GM12878 (cell line): ENCODE data around the gene ADGRG2. TPM values are rescaled to one million over a fixed set of nuclear protein-coding genes. Genes with fewer than 3 reads are reported as not detected.

Experiments used
- ATAC-seq: fragments of 200-7000 bp; cut with Tn5 transposase; 3 replicates; pipeline ENCODE4 v1.9.1; 2020; ENCODE audit warnings: mild to moderate bottlenecking, moderate library complexity
- BruUV-seq: library from RNA; stranded (reverse); fragments of 400-500 nt; replicated peaks from 2 replicates; lab custom pipeline; 2021; lab: Mats Ljungman, UMichigan
- CTCF ChIA-PET: fragments of 300-600 bp; sonication (Branson Sonifier 250); formaldehyde crosslinking; extraction: SDS; loops from one replicate; lab custom pipeline; 2021; ENCODE audit warnings: inconsistent platforms; lab: Yijun Ruan, JAX
- POLR2A ChIA-PET: fragments of 350-600 bp; formaldehyde crosslinking; extraction: SDS; loops from one replicate; lab custom pipeline; 2021; ENCODE audit warnings: inconsistent platforms; lab: Charles Lee
- RAD21 ChIA-PET: fragments of 300-600 bp; sonication (Branson Sonifier 250); formaldehyde crosslinking; loops from one replicate; lab custom pipeline; 2023; ENCODE audit warnings: antibody characterized with exemption; ENCODE audit not compliant: unreplicated experiment; lab: Charles Lee
- SMC1A ChIA-PET: fragments of 300-600 bp; sonication (Branson Sonifier 250); formaldehyde crosslinking; loops from one replicate; lab custom pipeline; 2023; ENCODE audit not compliant: unreplicated experiment, uncharacterized antibody; lab: Charles Lee
- DNase-seq: peaks from one replicate; pipeline ENCODE4 v3.0.0-alpha.2; 2011; ENCODE audit warnings: low read depth, low spot score
- FAIRE-seq: peaks from 3 replicates; lab custom pipeline; 2011; peaks lifted over from hg19 to GRCh38; lab: Jason Lieb, UNC
- H2AFZ ChIP-seq: 2 replicates; pipeline ENCODE4 v1.6.0; 2011; ENCODE audit warnings: low read depth, low read length, control low read depth; ENCODE audit not compliant: control insufficient read depth
- H3K27ac ChIP-seq: 2 replicates; pipeline ENCODE4 v1.5.1; 2011; ENCODE audit warnings: control low read depth; ENCODE audit not compliant: control insufficient read depth, insufficient read depth
- H3K27me3 ChIP-seq, 2 experiments: replicated peaks in 1 of 2; 2 replicates each; pipeline versions ENCODE4 v1.6.0 to v1.6.1; 2011; ENCODE audit warnings: low read length in 1 of 2; ENCODE audit not compliant: control insufficient read depth in 2 of 2, insufficient read depth in 2 of 2
- H3K36me3 ChIP-seq, 2 experiments: 2 replicates each; pipeline ENCODE4 v1.5.1; 2011; ENCODE audit warnings: low read length in 1 of 2; ENCODE audit not compliant: control insufficient read depth in 2 of 2, insufficient read depth in 2 of 2
- H3K4me1 ChIP-seq: 2 replicates; pipeline ENCODE4 v1.6.1; 2011; ENCODE audit warnings: mild to moderate bottlenecking, low read length, moderate library complexity, mixed read lengths; ENCODE audit not compliant: control insufficient read depth, insufficient read depth
- H3K4me2 ChIP-seq: 2 replicates; pipeline ENCODE4 v1.6.0; 2011; ENCODE audit warnings: control low read depth; ENCODE audit not compliant: control insufficient read depth, insufficient read depth
- H3K4me3 ChIP-seq: fragments of 200-600 bp; sonication (generic); 2 replicates; pipeline ENCODE4 v1.5.1; 2016
- H3K79me2 ChIP-seq: 2 replicates; pipeline ENCODE4 v1.6.0; 2011; ENCODE audit warnings: low read length; ENCODE audit not compliant: control insufficient read depth, insufficient read depth
- H3K9ac ChIP-seq: 2 replicates; pipeline ENCODE4 v1.8.0; 2011; ENCODE audit warnings: low read length, control low read depth, mixed read lengths; ENCODE audit not compliant: control insufficient read depth, insufficient read depth
- H3K9me3 ChIP-seq: replicated peaks from 3 replicates; pipeline ENCODE4 v1.5.1; 2011; ENCODE audit warnings: mild to moderate bottlenecking, low read length; ENCODE audit not compliant: control insufficient read depth, insufficient read depth
- H4K20me1 ChIP-seq: 2 replicates; pipeline ENCODE4 v1.6.0; 2011; ENCODE audit not compliant: control insufficient read depth, insufficient read depth
- CBX3 ChIP-seq: fragments of 200-600 bp; sonication (generic); IDR thresholded peaks from 2 replicates; pipeline ENCODE4 v1.6.1; 2016; ENCODE audit warnings: low read depth, borderline replicate concordance
- EP300 ChIP-seq, 2 experiments: fragments of 150-350 bp in 1 of 2; IDR thresholded peaks; 2 replicates each; pipeline ENCODE4 v1.6.1; 2011 to 2012; ENCODE audit warnings: low read depth in 2 of 2, low read length in 2 of 2, borderline replicate concordance in 1 of 2, improper control_type of control experiment in 1 of 2, inconsistent platforms in 1 of 2; ENCODE audit not compliant: control insufficient read depth in 1 of 2
- JUNB ChIP-seq: IDR thresholded peaks from 2 replicates; pipeline ENCODE4 v1.6.1; 2016; ENCODE audit warnings: antibody characterized with exemption, mild to moderate bottlenecking
- NFYB ChIP-seq: IDR thresholded peaks from 2 replicates; pipeline ENCODE4 v1.6.1; 2011; ENCODE audit warnings: low read depth, mild to moderate bottlenecking, low read length, improper control_type of control experiment, moderate library complexity; ENCODE audit not compliant: insufficient read depth
- POLR2AphosphoS2 ChIP-seq: IDR thresholded peaks from 2 replicates; pipeline ENCODE4 v1.6.1; 2011; ENCODE audit warnings: low read depth, mild to moderate bottlenecking, low read length, improper control_type of control experiment, moderate library complexity
- RAD21 ChIP-seq: IDR thresholded peaks from 2 replicates; pipeline ENCODE4 v1.6.1; 2011; ENCODE audit warnings: mild to moderate bottlenecking, low read depth, low read length, moderate library complexity; ENCODE audit not compliant: insufficient read depth
- SIN3A ChIP-seq: IDR thresholded peaks from 2 replicates; pipeline ENCODE4 v1.6.1; 2012; ENCODE audit warnings: low read depth, low read length, improper control_type of control experiment
- SMC3 ChIP-seq: IDR thresholded peaks from 2 replicates; pipeline ENCODE4 v1.6.1; 2011; ENCODE audit warnings: low read length, improper control_type of control experiment, borderline replicate concordance
- SPI1 ChIP-seq: IDR thresholded peaks from 2 replicates; pipeline ENCODE4 v1.6.1; 2011; ENCODE audit warnings: low read depth, mild to moderate bottlenecking, low read length, moderate library complexity, borderline replicate concordance; ENCODE audit not compliant: insufficient read depth
- YY1 ChIP-seq: IDR thresholded peaks from 2 replicates; pipeline ENCODE4 v1.6.1; 2011; ENCODE audit warnings: low read depth, mild to moderate bottlenecking, low read length
- ZNF24 ChIP-seq: fragments of 450-650 bp; IDR thresholded peaks from 2 replicates; pipeline ENCODE4 v1.6.1; 2017; ENCODE audit warnings: antibody characterized with exemption, mild to moderate bottlenecking
- ZNF274 ChIP-seq: IDR thresholded peaks from one replicate; pipeline ENCODE4 v1.8.0; 2011; ENCODE audit not compliant: insufficient read length, insufficient read depth
- WGBS: methylation state at CpG from one replicate; pipeline ENCODE4 v1.1.6; 2016; ENCODE audit warnings: low lambda C conversion rate; ENCODE audit not compliant: insufficient replicate concordance, insufficient coverage; ENCODE audit errors: missing lambda C conversion rate; 5-methylcytosine and 5-hydroxymethylcytosine counted together
- in situ Hi-C: fragments of 300-500 bp; cut with MboI; formaldehyde crosslinking; loops from 9 replicates; pipeline ENCODE4 v1.14.3; 2018; ENCODE audit warnings: mixed read lengths
- intact Hi-C: fragments of 100-400 bp; cut with micrococcal nuclease; formaldehyde crosslinking; loops from one replicate; pipeline ENCODE4 v1.14.2; 2022; ENCODE audit not compliant: unreplicated experiment
- polyA plus RNA-seq, 11 experiments: library from polyadenylated mRNA; depleted of rRNA in 4 of 11; unstranded in 6 of 11; stranded (reverse) in 5 of 11; fragments of >200 nt; fragmentation: Nextera tagmentation in 4 of 11; fragmentation: Illumina TruSeq in 1 of 11; extraction: Ambion mirVana in 4 of 11; extraction: Trizol in 1 of 11; gene quantifications; 1 replicate in 1 of 11; 2 replicates in 10 of 11; pipeline versions ENCODE4 v1.2.1 to v1.2.3, GENCODE V29; 2011 to 2016; ENCODE audit warnings: inconsistent platforms in 2 of 11, missing spikeins in 2 of 11, low read depth in 1 of 11
- total RNA-seq, 4 experiments: library from RNA; depleted of rRNA in 3 of 4; stranded (reverse); fragments of >200 nt in 3 of 4; fragmentation: Illumina TruSeq in 1 of 4; extraction: Trizol in 1 of 4; gene quantifications; 2 replicates each; pipeline versions ENCODE4 v1.2.1 to v1.2.3, GENCODE V29; 2013 to 2021
- TF ChIP-seq, protein P1 (sequence below): fragments of 150-350 bp; IDR thresholded peaks from 2 replicates; pipeline ENCODE4 v1.6.1; 2016; ENCODE audit warnings: low read depth, low read length
- TF ChIP-seq, protein P2 (sequence below), 3 experiments: IDR thresholded peaks in 2 of 3; conservative IDR thresholded peaks in 1 of 3; 2 replicates each; pipeline ENCODE4 v1.5.1; 2011; ENCODE audit warnings: low read depth in 3 of 3, low read length in 3 of 3, mild to moderate bottlenecking in 3 of 3, control low read depth in 2 of 3, moderate library complexity in 2 of 3, inconsistent platforms in 1 of 3, mixed read lengths in 1 of 3; ENCODE audit not compliant: control insufficient read depth in 2 of 3, insufficient read depth in 1 of 3; ENCODE audit errors: extremely low read depth in 1 of 3
- TF ChIP-seq, protein P3 (sequence below): fragments of 450-650 bp; IDR thresholded peaks from 2 replicates; pipeline ENCODE4 v1.6.1; 2016; ENCODE audit warnings: mild to moderate bottlenecking
- TF ChIP-seq, protein P4 (sequence below): IDR thresholded peaks from 2 replicates; pipeline ENCODE4 v1.6.1; 2011; ENCODE audit warnings: borderline replicate concordance, low read depth, mild to moderate bottlenecking, moderate library complexity, mixed read lengths, low read length; ENCODE audit not compliant: insufficient read depth; ENCODE audit errors: extremely low read length

Gene ADGRG2
- total and polyA plus RNA-seq, 10 of the 15 experiments (the other 5 are each of a cell fraction or from before 2014, with no cell fraction given): 0.02 to 0.29 (median 0.05) TPM; not detected in 5

DNA sequence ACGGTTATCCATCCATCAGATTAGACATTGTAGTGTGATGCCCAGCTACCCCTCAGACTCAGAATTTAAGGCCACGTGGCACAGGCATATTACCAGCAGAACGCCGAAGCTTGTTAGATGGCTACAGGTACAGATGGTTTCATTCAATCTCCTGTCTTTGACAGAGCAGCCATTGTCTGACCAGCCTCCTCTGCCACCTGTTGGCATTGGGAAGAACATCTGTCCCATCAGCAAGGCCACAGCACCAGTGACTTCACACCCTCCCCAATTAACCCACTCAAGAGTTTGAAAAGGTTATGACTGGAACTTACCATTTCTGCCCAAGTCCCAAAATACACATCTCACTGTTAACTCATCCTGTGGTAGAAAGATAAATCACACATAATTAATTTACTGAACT lies 116.4 kb downstream of the ADGRG2 start:
- no peaks in the 10 kb centered on the region for H3K9me3 ChIP-seq
- H3K9ac ChIP-seq: no peak overlapping the region
- DNase-seq: no peak
- ChIA-PET POLR2A (no interaction called here), SMC1A (no interaction called here), CTCF (interaction anchor here (0.7 to 1.6 kb wide), 2 partner anchors 11 to 34 kb away, joined by 3 to 5 read pairs; no protein-coding TSS in a partner anchor), RAD21 (interaction anchor here (0.6 to 1.9 kb wide), 2 partner anchors 328 to 486 kb away, joined by 3 to 7 read pairs; no protein-coding TSS in a partner anchor)
- H2AFZ ChIP-seq: no peak overlapping the region
- WGBS: 63% methylated on average over 4 of the region's 4 CpGs
- no TSS peak for BruUV-seq
- no peak overlapping the region for H3K4me2 ChIP-seq
- no peaks in the 10 kb centered on the region for H4K20me1 ChIP-seq
- ATAC-seq: peak; percentile 64
- no peaks in the 10 kb centered on the region for H3K27me3 ChIP-seq
- intact Hi-C loops: no loop called here
- H3K79me2 ChIP-seq: no peaks in the 10 kb centered on the region
- no peak overlapping the region for H3K4me3 ChIP-seq
- no peak overlapping the region for H3K27ac ChIP-seq
- in situ Hi-C loops: loop anchor here (25.0 kb wide), 1 partner anchor 619 kb away; no protein-coding TSS in a partner anchor
- H3K36me3 ChIP-seq: no peaks in the 10 kb centered on the region
- no peak for FAIRE-seq
- no peaks in the 10 kb centered on the region for H3K4me1 ChIP-seq
- TF ChIP-seq POLR2AphosphoS2 (no peak), SPI1 (no peak), ZNF24 (no peak), SMC3 (peak; percentile 40; the same call in 1 of the 2 replicates), ZNF274 (no peak), CBX3 (no peak), RAD21 (0 out of 2 replicates have a peak, but pooled peaks have one; percentile 32), JUNB (no peak), NFYB (no peak), EP300 (IDR thresholded peaks at IDR 0.05; ENCODE audit: borderline replicate concordance in 1 of 2, control insufficient read depth in 1 of 2, low read depth in 2 of 2, low read length in 2 of 2) (no peak), YY1 (0 out of 2 replicates have a peak, but pooled peaks have one; percentile 23), SIN3A (no peak)
- TF ChIP-seq, protein P1, sequence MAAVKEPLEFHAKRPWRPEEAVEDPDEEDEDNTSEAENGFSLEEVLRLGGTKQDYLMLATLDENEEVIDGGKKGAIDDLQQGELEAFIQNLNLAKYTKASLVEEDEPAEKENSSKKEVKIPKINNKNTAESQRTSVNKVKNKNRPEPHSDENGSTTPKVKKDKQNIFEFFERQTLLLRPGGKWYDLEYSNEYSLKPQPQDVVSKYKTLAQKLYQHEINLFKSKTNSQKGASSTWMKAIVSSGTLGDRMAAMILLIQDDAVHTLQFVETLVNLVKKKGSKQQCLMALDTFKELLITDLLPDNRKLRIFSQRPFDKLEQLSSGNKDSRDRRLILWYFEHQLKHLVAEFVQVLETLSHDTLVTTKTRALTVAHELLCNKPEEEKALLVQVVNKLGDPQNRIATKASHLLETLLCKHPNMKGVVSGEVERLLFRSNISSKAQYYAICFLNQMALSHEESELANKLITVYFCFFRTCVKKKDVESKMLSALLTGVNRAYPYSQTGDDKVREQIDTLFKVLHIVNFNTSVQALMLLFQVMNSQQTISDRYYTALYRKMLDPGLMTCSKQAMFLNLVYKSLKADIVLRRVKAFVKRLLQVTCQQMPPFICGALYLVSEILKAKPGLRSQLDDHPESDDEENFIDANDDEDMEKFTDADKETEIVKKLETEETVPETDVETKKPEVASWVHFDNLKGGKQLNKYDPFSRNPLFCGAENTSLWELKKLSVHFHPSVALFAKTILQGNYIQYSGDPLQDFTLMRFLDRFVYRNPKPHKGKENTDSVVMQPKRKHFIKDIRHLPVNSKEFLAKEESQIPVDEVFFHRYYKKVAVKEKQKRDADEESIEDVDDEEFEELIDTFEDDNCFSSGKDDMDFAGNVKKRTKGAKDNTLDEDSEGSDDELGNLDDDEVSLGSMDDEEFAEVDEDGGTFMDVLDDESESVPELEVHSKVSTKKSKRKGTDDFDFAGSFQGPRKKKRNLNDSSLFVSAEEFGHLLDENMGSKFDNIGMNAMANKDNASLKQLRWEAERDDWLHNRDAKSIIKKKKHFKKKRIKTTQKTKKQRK: no peak
- TF ChIP-seq, protein P2, sequence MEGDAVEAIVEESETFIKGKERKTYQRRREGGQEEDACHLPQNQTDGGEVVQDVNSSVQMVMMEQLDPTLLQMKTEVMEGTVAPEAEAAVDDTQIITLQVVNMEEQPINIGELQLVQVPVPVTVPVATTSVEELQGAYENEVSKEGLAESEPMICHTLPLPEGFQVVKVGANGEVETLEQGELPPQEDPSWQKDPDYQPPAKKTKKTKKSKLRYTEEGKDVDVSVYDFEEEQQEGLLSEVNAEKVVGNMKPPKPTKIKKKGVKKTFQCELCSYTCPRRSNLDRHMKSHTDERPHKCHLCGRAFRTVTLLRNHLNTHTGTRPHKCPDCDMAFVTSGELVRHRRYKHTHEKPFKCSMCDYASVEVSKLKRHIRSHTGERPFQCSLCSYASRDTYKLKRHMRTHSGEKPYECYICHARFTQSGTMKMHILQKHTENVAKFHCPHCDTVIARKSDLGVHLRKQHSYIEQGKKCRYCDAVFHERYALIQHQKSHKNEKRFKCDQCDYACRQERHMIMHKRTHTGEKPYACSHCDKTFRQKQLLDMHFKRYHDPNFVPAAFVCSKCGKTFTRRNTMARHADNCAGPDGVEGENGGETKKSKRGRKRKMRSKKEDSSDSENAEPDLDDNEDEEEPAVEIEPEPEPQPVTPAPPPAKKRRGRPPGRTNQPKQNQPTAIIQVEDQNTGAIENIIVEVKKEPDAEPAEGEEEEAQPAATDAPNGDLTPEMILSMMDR (IDR thresholded peaks at IDR 0.05 in 2 of 3, conservative IDR thresholded peaks at IDR 0.05 in 1 of 3; ENCODE audit: control insufficient read depth in 2 of 3, extremely low read depth in 1 of 3, insufficient read depth in 1 of 3, low read depth in 3 of 3, low read length in 3 of 3): peak; percentile 19 to 43 (median 42); a peak in 3 of 6 replicates
- TF ChIP-seq, protein P3, sequence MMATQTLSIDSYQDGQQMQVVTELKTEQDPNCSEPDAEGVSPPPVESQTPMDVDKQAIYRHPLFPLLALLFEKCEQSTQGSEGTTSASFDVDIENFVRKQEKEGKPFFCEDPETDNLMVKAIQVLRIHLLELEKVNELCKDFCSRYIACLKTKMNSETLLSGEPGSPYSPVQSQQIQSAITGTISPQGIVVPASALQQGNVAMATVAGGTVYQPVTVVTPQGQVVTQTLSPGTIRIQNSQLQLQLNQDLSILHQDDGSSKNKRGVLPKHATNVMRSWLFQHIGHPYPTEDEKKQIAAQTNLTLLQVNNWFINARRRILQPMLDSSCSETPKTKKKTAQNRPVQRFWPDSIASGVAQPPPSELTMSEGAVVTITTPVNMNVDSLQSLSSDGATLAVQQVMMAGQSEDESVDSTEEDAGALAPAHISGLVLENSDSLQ: no peak
- TF ChIP-seq, protein P4, sequence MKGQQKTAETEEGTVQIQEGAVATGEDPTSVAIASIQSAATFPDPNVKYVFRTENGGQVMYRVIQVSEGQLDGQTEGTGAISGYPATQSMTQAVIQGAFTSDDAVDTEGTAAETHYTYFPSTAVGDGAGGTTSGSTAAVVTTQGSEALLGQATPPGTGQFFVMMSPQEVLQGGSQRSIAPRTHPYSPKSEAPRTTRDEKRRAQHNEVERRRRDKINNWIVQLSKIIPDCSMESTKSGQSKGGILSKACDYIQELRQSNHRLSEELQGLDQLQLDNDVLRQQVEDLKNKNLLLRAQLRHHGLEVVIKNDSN: no peak
